HTR-8/SVneo (cell line): ENCODE measurements around the gene ZNF678.
"Not testable (repeated sequence)": the region's sequence is repeated elsewhere in the genome, so short reads cannot be mapped to it uniquely, and the experiment has no call there.

Experiments
- DNase-seq: peaks from one replicate; pipeline ENCODE4 v3.0.0; 2011; ENCODE audit warnings: low spot score, mixed read lengths; ENCODE audit not compliant: insufficient read length
- FAIRE-seq: peaks from 2 replicates; lab custom pipeline; 2011; peaks lifted over from hg19 to GRCh38; lab: Jason Lieb, UNC

ZNF678 gene

GRCh38 chr1:227697321-227697864 lies 134.0 kb downstream of the ZNF678 start:
- DNase-seq = no peak
- FAIRE-seq = no peak

- FAIRE-seq, DNase-seq: not testable (repeated sequence)
Measured at GRCh38 chr1:227701631-227702030, 138.3 kb downstream of the ZNF678 start.

GRCh38 chr1:227707846-227708245 lies 144.5 kb downstream of the ZNF678 start:
- FAIRE-seq (no peak), DNase-seq (no peak)

DNA sequence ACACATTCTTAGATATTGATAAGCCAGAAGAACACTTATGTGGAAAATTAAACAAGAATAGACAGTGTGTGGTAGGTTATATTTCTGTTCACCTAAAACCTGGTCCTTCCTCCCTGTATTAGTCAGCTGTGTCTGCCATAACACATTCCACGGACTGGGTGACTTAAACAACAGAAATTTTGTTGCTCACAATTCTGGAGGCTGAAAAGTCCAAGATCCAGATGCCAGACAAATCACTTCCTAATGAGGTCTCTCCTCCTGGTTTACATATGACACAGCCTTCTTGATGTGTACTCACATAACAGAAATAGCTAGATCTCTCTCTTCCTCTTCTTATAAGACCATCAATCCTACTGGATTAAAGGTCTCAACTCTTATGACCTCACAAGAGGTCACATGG lies 146.1 kb downstream of the ZNF678 start:
- no peak for DNase-seq
- FAIRE-seq = no peak

GRCh38 chr1:227710474-227710873 lies 147.1 kb downstream of the ZNF678 start:
- FAIRE-seq, DNase-seq: not testable (repeated sequence)

DNA sequence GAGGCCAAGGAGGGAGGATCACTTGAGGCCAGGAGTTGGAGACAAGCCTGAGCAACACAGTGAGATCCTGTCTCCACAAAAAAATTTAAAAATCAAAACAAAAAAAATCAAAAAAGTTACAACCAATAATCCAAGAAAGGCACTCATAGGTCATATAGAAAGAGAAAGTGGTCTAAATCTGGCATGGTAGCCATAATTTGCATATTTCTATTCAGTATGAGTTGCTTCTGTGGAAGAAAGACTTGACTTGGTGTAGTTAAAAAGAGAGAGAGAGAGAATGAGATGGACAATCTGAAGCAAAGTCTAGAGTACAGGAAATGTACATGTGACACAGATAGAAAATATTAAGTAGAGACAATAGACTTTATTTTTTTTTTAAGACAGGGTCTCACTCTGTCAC lies 149.3 kb downstream of the ZNF678 start:
- FAIRE-seq (no peak), DNase-seq (no peak)

DNA sequence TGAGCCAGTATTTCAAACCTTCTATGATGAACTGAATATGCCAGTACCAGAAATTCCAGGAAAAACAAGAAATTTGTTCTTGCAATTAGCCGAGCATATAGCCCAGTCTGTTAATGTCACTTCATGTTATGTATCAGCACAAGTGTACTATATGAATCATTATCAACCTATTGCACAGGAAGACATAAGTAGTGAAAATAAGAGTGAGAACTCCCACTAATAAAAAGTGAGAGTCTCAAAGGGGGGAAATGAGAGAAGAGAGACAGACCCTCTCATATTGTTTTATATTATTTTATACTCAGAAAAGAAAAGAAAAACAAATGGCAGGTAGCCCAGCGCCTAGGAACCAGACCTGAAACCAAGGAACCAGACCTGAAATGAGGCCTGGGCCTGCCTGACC lies 155.6 kb downstream of the ZNF678 start:
- DNase-seq (no peak), FAIRE-seq (no peak)

GRCh38 chr1:227723474-227723873 lies 160.1 kb downstream of the ZNF678 start:
- FAIRE-seq (no peak), DNase-seq (no peak)

GRCh38 chr1:227725046-227725445 lies 161.7 kb downstream of the ZNF678 start:
- FAIRE-seq (no peak), DNase-seq (no peak)

GRCh38 chr1:227726318-227726717 lies 163.0 kb downstream of the ZNF678 start:
- FAIRE-seq (no peak), DNase-seq (no peak)
